Measurements from ENCODE around the gene DNAH14.

GRCh38 chr1:224989615-224990014 is 60.1 kb downstream of the DNAH14 start:
- TF ChIP-seq ZNF274 (IDR thresholded peaks at IDR 0.05; ENCODE audit: low read depth, low read length) (no peak), SUZ12 (IDR thresholded peaks at IDR 0.05; ENCODE audit: extremely low read depth, insufficient read depth, insufficient read length) (no peak), YY1 (IDR thresholded peaks at IDR 0.05; ENCODE audit: insufficient read depth, insufficient read length) (no peak)

All from NT2/D1 (cell line).